KG1 (cell line): ENCODE measurements around the gene VASH1.
"Not testable (repeated sequence)": the region's sequence is repeated elsewhere in the genome, so short reads cannot be mapped to it uniquely, and the experiment has no call there.

Experiments used
- DNase-seq: peaks from one replicate; lab custom pipeline; 2025; lab: John Stamatoyannopoulos, UW

Gene VASH1

DNA sequence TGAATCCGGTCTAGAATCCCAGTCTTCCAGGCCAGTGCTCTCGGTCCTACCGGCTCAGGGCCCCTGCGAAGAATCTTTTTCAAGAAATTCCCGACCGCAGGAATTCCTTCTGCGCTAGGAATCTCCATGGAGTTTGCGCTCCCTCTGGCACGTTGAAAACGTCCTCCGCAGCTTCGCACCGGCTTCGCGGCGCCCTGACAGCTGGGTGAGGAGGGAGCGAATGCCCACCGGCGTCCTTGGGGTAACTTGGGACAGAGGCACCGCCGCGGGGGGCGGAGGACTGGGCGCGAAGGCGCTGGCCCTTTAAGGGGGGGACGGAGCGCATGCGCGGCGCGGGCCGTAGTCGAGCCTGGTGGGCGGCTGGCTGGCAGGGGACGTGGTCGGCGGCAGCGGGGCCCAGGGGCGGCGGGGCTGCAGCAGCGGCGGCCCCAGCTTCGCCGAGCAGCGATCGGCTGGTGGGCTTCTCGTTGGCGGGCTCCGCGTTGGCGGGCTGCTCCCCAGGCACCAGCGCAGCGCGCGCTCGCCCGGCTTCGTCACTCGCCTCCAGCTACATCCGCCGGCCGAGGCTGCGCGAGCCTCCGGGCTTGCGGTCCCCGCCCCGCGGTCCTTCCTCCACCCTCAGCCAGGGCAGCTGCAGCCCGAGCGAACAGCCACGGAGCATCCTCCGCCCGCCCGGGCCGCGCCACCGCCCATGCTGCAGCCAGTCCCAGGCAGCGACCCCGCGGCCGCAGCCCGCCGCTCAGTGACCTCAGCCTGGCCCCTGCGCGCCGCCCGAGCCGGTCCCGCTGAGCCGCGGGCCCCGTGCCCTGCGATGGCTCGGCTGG is at the start of gene VASH1:
Gene VASH1, plus strand, starts transcription at position 333 of the 824 bp plus-strand sequence. CDS start 1,354 bp downstream, outside the sequence.
- DNase-seq = no peak

- no peak for DNase-seq
These were observed 48.1 kb upstream of the VASH1 start for GRCh38 chr14:76713121-76713520.

GRCh38 chr14:76714470-76714869 is 46.8 kb upstream of the VASH1 start:
- DNase-seq = no peak

DNA sequence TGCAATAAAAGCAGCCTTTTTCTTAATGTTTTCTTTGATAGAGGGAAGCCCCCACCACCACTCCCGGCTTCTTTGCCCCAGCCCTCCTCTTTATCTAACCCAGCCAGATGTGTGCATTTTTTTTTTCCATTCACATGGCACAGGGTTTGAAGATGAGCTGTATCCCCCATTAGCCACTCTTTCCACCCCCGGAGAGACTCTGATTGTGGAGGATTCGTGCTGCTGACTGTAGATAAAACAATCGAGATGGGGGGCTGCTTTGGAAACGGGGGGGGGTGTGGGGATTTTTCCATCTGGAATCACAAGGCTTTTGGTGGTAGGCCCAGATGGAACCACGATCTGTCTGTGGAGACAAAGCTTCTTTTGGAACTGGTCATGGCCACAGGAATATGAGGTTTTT is 46.2 kb upstream of the VASH1 start:
- no peak for DNase-seq

GRCh38 chr14:76715511-76716081 is 45.7 kb upstream of the VASH1 start:
- DNase-seq = no peak

DNA sequence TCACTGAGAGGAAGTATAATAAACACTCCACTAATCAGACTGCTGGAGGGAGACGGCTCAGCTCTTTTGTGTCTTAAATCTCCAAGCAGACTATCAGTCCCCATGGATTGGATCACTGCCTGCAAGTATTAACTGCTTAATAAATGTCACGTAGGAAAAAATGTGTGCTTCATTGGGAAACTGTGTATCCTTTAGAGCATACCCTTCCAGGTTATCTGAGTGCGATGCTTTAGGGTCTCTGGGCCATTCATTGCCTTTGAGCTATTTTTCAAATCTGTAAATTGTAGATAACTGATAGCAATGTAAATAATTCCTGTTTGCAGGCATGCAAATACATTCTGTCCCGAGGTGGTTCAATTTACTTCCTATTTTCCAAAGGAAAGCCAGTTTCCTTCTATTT is 45.0 kb upstream of the VASH1 start:
- no peak for DNase-seq

DNA sequence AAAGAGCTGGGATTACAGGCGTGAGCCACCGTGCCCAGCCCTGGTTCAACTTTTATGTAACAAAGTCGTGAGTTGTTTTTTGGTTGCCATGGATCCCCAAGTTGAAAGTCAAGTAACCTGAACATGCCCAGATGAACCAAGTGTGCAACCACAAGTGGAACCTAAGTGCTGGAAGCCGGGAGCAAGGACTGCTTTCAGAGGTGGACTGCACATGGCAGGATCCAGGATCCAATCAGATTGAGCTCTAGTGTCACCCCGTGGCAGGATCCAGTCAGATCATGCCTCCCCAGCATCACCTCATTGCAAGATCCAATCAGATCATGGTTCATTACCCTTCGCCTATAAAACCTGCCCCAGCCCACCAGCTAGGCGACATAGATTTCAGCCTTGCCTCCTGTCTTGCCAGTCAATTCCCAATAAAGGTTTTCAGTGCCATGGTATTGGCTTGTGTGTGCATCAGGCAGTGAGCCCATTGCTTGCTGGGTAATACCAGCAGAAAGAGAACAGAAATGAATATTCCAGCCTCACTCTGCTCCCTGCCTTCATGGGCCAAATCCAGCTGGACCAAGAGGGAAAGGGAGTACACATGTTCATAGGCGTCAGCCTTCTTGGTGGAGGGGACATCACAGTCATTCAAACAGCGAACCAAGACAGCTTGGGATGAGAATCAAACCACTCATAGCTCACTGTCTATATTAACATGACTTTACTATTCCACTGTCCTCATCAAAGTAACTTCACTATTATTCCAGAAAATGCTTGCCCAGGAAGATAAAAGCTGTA is 43.6 kb upstream of the VASH1 start:
- no peak for DNase-seq

DNA sequence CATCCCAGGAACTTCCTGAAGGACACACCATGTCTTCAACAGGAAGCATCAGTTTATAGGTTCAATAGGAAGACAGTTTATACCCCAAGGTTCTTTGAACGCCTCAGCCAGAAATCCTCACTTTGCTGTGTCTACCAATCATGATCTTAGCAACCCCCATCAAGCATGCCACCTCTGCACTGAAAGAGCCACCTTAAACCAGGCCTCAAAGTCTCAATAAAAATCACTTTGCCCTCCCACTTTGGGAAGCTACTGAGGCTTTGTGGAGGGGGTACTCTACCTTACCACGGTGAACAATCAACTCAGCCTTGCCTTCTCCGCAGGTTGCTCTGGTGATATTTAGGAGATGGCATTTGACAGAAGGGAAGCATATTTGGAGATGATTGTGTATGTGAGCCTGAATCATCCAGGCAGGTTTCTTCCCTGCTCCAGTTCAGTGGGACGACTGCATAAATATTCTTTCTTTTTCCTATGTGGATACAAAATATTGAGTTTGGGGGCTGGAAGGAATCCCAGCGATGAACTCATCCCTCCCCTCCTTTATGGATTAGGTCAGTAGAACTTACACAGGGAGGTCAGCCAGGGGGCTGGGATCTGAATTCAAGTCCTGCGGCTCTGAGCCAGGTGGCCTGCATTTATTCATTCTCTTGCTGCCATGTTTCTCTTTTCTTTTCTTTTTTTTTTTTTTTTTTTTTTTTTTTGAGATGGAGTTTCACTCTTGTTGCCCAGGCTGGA is 42.8 kb upstream of the VASH1 start:
- no peak for DNase-seq

- DNase-seq = no peak
These were observed 41.6 kb upstream of the VASH1 start for GRCh38 chr14:76719666-76720065.

- no peak for DNase-seq
These were observed 40.9 kb upstream of the VASH1 start for GRCh38 chr14:76720382-76720813.

DNA sequence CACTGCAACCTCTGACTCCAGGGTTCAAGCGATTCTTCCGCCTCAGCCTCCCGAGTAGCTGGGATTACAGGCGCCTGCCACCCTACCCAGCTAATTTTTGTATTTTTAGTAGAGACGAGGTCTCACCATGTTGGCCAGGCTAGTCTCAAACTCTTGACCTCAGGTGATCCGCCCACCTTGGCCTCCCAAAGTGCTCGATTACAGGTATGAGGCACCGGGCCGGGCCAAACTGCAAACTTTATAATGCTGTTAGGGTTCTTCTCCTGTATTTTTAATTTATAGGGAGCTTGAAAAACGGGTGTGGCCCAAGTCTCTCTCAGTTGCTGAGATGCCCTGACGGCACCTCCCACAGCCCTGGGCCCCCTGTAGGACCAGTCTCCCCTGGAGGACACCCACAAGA is 39.8 kb upstream of the VASH1 start:
- not testable (repeated sequence) for DNase-seq

DNA sequence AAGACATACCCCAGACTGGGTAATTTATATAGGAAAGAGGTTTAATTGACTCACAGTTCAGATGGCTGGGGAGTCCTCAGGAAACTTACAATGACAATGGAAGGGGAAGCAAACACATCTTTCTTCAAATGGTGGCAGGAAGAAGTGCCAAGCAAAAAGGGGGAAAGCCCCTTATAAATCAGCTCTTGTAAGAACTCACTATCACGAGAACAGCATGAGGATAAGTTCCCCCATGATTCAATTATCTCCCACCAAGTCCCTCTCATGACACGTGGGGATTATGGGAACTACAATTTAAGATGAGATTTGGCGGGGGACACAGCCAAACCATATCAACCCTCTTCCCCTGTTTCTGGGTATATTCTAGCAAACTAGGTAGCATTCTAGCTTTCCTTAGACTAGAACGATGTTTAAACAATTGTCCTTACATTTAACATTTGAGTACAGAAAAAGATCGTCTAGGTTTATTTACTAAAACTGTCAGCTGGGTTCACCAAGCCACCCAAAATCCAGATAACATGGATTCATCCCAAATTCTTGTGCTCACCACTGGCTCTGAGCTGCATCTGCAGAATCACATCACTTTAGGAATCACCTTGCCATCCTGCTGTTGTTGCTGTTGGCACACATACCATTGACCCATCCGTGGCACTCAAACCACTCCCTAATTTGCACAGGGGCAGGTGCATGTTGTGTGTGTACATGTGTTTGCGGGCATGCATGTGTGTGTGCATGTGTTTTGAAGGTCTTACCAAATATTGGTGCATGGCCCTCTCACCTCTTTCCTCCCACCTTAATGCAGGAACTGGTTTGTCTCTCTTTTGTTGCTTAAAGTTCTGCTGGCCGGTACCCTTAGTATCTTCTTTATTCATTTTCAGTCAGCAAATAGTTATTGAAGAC is 36.4 kb upstream of the VASH1 start:
- DNase-seq = no peak

GRCh38 chr14:76726551-76726970 is 34.7 kb upstream of the VASH1 start:
- DNase-seq = no peak

- no peak for DNase-seq
These were observed 33.9 kb upstream of the VASH1 start for GRCh38 chr14:76727384-76727783.

GRCh38 chr14:76727901-76728300 is 33.4 kb upstream of the VASH1 start:
- no peak for DNase-seq

- no peak for DNase-seq
These were observed 32.0 kb upstream of the VASH1 start for GRCh38 chr14:76729258-76729657.

DNA sequence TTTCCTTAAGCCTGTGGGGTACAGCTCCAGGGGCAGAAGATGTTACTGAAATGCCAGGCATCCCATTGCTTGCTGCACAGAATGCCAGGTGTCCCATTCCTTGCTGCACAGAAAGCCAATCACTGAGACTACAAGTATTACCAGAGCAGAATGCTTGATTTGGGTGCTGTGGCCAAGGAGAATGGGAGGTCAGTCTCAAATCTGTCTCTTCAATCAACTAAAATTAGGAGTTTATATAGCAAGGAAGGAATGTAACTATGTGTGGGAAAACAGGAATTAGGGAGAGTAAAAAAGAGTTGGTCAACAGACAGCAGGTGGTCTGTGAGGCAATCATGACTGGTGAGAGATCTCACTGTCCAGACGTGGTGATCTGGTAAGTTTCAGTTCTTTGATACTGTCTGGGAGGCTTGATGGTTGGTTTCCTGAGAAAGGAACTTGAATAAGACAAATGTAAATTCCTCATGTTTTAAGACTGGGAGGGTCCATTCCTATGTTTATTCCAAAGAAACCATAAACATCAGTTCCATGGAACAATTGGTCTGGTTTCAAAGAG is 31.2 kb upstream of the VASH1 start:
- DNase-seq = no peak

- DNase-seq = not testable (repeated sequence)
These were observed 26.8 kb upstream of the VASH1 start for GRCh38 chr14:76734501-76734900.

- no peak for DNase-seq
These were observed 24.8 kb upstream of the VASH1 start for GRCh38 chr14:76736514-76736913.

- no peak for DNase-seq
These were observed 20.2 kb upstream of the VASH1 start for GRCh38 chr14:76741074-76741473.

- no peak for DNase-seq
These were observed 19.1 kb upstream of the VASH1 start for GRCh38 chr14:76742185-76742584.
